BLaER1 (cell line): ENCODE results near the gene GRK5.

ENCODE experiments used
- H3K27ac ChIP-seq: shearing (Covaris generic); formaldehyde crosslinking; 2 replicates; pipeline ENCODE4 v1.8.1; 2022
- H3K27me3 ChIP-seq: shearing (Covaris generic); formaldehyde crosslinking; 2 replicates; pipeline ENCODE4 v1.8.1; 2022
- H3K36me3 ChIP-seq: shearing (Covaris generic); formaldehyde crosslinking; 2 replicates; pipeline ENCODE4 v1.8.1; 2022
- H3K4me1 ChIP-seq: shearing (Covaris generic); formaldehyde crosslinking; 2 replicates; pipeline ENCODE4 v1.8.1; 2022
- H3K4me2 ChIP-seq: shearing (Covaris generic); formaldehyde crosslinking; 2 replicates; pipeline ENCODE4 v1.8.1; 2022
- H3K4me3 ChIP-seq: shearing (Covaris generic); formaldehyde crosslinking; 2 replicates; pipeline ENCODE4 v1.8.1; 2022
- H3K9ac ChIP-seq: shearing (Covaris generic); formaldehyde crosslinking; 2 replicates; pipeline ENCODE4 v1.8.1; 2022
- H3K9me3 ChIP-seq: shearing (Covaris generic); formaldehyde crosslinking; 2 replicates; pipeline ENCODE4 v1.8.1; 2022
- H4K20me1 ChIP-seq: shearing (Covaris generic); formaldehyde crosslinking; 2 replicates; pipeline ENCODE4 v1.8.1; 2022
- Cebpa-rat ChIP-seq: shearing (Covaris generic); IDR thresholded peaks from 2 replicates; pipeline ENCODE4 v1.8.1; 2022

GRK5 gene

GRCh38 chr10:119349937-119350501 is 142.6 kb downstream of the GRK5 start:
- H4K20me1 ChIP-seq, result no peaks in the 10 kb centered on the region
- no peak overlapping the region for H3K4me3 ChIP-seq
- no peak for TF ChIP-seq Cebpa-rat
- 0 out of 2 replicates have a peak overlapping the region, but pooled peaks have one; percentile 35 for H3K4me2 ChIP-seq
- no peaks in the 10 kb centered on the region for H3K27me3 ChIP-seq
- peaks cover 26% of the 10 kb centered on the region for H3K9me3 ChIP-seq
- H3K36me3 ChIP-seq, result no peaks in the 10 kb centered on the region
- no peak overlapping the region for H3K27ac ChIP-seq
- no peak overlapping the region for H3K9ac ChIP-seq
- peaks cover 50% of the 10 kb centered on the region for H3K4me1 ChIP-seq

GRCh38 chr10:119350502-119351097 is 143.2 kb downstream of the GRK5 start:
- H3K27me3 ChIP-seq, result no peaks in the 10 kb centered on the region
- no peak overlapping the region for H3K27ac ChIP-seq
- H3K9ac ChIP-seq, result no peak overlapping the region
- no peak overlapping the region for H3K4me3 ChIP-seq
- H3K36me3 ChIP-seq, result no peaks in the 10 kb centered on the region
- no peak overlapping the region for H3K4me2 ChIP-seq
- H3K9me3 ChIP-seq, result peaks cover 32% of the 10 kb centered on the region
- no peak for TF ChIP-seq Cebpa-rat
- H4K20me1 ChIP-seq, result no peaks in the 10 kb centered on the region
- H3K4me1 ChIP-seq, result peaks cover 44% of the 10 kb centered on the region

- TF ChIP-seq Cebpa-rat, result no peak
- Histone ChIP-seq H3K9ac (no peak overlapping the region), H3K27ac (no peak overlapping the region), H3K4me1 (peaks cover 38% of the 10 kb centered on the region), H3K4me3 (no peak overlapping the region), H3K4me2 (no peak overlapping the region), H3K9me3 (peaks cover 38% of the 10 kb centered on the region), H3K27me3 (no peaks in the 10 kb centered on the region), H3K36me3 (no peaks in the 10 kb centered on the region), H4K20me1 (no peaks in the 10 kb centered on the region)
Measured at GRCh38 chr10:119351189-119351588, 143.8 kb downstream of the GRK5 start.

DNA sequence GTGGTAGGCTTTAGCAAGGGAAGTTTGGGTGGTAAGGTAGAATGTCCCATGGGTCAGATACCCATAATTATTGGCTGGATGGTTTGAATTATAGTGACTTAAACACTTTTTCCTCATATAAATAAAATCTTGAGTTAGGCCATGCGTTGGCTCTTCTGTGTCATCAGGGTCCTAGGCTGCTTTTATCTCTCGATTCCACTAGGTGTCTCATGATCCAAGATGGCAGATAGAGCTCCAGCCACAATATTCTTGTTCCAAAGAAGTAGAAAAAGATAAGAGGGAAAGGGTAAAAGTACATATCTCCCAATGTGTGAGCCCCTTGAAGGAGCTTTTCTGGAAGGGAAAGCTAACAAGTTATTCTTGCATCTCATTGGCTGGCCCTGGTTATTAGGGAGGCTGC is 144.7 kb downstream of the GRK5 start:
- peaks cover 46% of the 10 kb centered on the region for H3K9me3 ChIP-seq

GRCh38 chr10:119352807-119353206 is 145.4 kb downstream of the GRK5 start:
- H3K27ac ChIP-seq, result no peak overlapping the region

More for the DNA sequence above, 144.7 kb downstream of the GRK5 start:
- no peaks in the 10 kb centered on the region for H3K36me3 ChIP-seq
- H3K4me2 ChIP-seq, result no peak overlapping the region
- H3K4me3 ChIP-seq, result no peak overlapping the region
- H3K27ac ChIP-seq, result no peak overlapping the region
- H3K27me3 ChIP-seq, result no peaks in the 10 kb centered on the region
- no peak for TF ChIP-seq Cebpa-rat
- peaks cover 30% of the 10 kb centered on the region for H3K4me1 ChIP-seq
- no peaks in the 10 kb centered on the region for H4K20me1 ChIP-seq
- no peak overlapping the region for H3K9ac ChIP-seq

GRCh38 chr10:119353421-119353820 is 146.1 kb downstream of the GRK5 start:
- Histone ChIP-seq H3K9me3 (peaks cover 52% of the 10 kb centered on the region), H3K36me3 (no peaks in the 10 kb centered on the region), H4K20me1 (no peaks in the 10 kb centered on the region), H3K27ac (no peak overlapping the region), H3K27me3 (no peaks in the 10 kb centered on the region), H3K4me3 (no peak overlapping the region), H3K9ac (no peak overlapping the region), H3K4me1 (peaks cover 16% of the 10 kb centered on the region), H3K4me2 (no peak overlapping the region)
- no peak for TF ChIP-seq Cebpa-rat

More at GRCh38 chr10:119352807-119353206, 145.4 kb downstream of the GRK5 start:
- Histone ChIP-seq H3K36me3 (no peaks in the 10 kb centered on the region), H3K9ac (no peak overlapping the region), H4K20me1 (no peaks in the 10 kb centered on the region), H3K4me2 (no peak overlapping the region), H3K4me3 (no peak overlapping the region), H3K9me3 (peaks cover 52% of the 10 kb centered on the region), H3K27me3 (no peaks in the 10 kb centered on the region), H3K4me1 (peaks cover 22% of the 10 kb centered on the region)
- TF ChIP-seq Cebpa-rat, result no peak

- Histone ChIP-seq H3K4me2 (no peak overlapping the region), H3K9ac (no peak overlapping the region), H3K36me3 (no peaks in the 10 kb centered on the region), H3K4me3 (no peak overlapping the region), H3K27ac (no peak overlapping the region), H3K4me1 (peaks cover 6% of the 10 kb centered on the region), H4K20me1 (no peaks in the 10 kb centered on the region), H3K27me3 (no peaks in the 10 kb centered on the region), H3K9me3 (peaks cover 53% of the 10 kb centered on the region)
- no peak for TF ChIP-seq Cebpa-rat
Measured at GRCh38 chr10:119355930-119356329, 148.6 kb downstream of the GRK5 start.

DNA sequence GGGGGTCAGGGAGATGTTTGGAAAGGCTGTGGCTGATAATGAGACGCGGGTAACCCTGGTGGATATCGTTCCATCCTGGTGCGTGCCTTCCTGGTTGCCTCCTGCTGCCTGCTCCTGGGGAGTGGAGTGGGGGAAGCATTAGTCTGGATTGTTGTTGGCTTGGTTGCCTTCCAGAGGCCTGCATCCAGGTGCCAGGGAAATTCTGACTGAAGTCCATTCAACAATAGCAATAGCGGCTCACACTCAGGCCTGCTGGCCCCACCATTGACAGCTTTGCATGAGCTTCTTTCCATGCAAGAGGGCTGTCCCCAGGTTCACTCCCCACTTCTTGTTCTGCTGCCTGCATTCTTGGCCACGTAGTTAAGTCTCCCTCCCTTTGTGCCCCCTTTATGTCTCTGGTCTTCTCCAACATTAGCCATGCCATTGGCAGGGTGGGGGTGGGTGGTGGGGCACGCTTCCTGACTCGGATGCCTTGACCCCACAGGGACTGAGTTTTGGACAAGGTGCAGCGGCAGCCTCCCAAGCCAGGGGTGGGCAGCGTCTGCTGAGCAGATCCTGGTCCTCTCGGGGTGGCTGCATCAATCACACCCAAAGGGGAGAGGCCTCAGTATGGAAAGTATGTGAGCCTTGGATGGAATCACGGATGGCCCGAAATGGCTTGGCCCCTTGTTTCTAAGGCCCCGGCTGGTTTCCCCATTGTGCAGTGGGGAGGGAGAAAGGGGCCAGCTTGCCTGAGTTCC is 150.2 kb downstream of the GRK5 start:
- Histone ChIP-seq H3K9ac (no peak overlapping the region), H3K27ac (no peak overlapping the region), H3K4me1 (peaks cover 19% of the 10 kb centered on the region), H3K36me3 (no peaks in the 10 kb centered on the region), H3K4me3 (no peak overlapping the region), H3K9me3 (peaks cover 36% of the 10 kb centered on the region), H4K20me1 (no peaks in the 10 kb centered on the region), H3K27me3 (no peaks in the 10 kb centered on the region), H3K4me2 (no peak overlapping the region)
- TF ChIP-seq Cebpa-rat, result no peak

DNA sequence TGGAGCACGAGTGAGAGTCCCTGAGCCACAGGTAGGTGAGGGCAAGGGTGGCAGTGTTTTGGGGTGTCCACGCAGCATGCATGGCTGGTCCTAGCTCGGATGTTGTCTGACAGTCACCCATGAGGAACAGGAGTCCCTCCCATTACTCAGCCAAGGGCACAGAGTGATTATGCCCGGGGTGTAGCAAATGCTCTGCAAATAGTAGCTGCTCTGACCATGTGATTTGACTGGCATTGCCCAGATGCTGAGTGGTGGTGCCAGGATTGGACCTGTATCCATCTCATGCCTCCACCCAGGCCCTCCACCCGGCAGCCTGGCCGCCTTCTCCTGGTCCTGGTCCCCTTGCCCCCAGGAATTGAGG is 150.8 kb downstream of the GRK5 start:
- Histone ChIP-seq H3K9me3 (peaks cover 35% of the 10 kb centered on the region), H4K20me1 (no peaks in the 10 kb centered on the region), H3K9ac (no peak overlapping the region), H3K4me1 (peaks cover 19% of the 10 kb centered on the region), H3K27me3 (no peaks in the 10 kb centered on the region), H3K27ac (no peak overlapping the region), H3K4me3 (no peak overlapping the region), H3K4me2 (no peak overlapping the region), H3K36me3 (no peaks in the 10 kb centered on the region)
- no peak for TF ChIP-seq Cebpa-rat

DNA sequence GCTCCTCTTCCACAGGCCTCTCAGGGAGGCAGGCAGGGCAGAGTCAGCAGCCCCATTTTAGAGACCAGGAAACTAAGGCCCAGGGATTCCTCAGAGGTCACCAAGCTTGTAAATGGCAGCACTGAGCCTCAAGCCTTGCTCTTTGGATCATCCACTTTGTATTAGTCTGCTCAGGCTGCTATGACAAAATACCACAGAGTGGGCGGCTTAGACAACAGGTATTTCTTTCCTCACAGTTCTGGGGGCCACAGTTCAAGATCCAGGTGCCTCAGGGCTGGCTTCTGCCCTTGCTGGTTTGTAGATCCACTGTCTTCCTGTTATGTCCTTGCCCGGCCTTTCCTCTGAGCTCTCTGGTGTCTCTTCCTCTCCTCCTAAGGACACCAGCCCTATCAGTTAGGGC is 151.2 kb downstream of the GRK5 start:
- no peak for TF ChIP-seq Cebpa-rat
- no peaks in the 10 kb centered on the region for H4K20me1 ChIP-seq

More for the DNA sequence above, 151.2 kb downstream of the GRK5 start:
- H3K27ac ChIP-seq, result no peak overlapping the region
- no peak overlapping the region for H3K4me2 ChIP-seq
- H3K4me3 ChIP-seq, result no peak overlapping the region
- peaks cover 19% of the 10 kb centered on the region for H3K4me1 ChIP-seq
- H3K9me3 ChIP-seq, result peaks cover 35% of the 10 kb centered on the region
- no peaks in the 10 kb centered on the region for H3K27me3 ChIP-seq
- H3K9ac ChIP-seq, result no peak overlapping the region
- H3K36me3 ChIP-seq, result no peaks in the 10 kb centered on the region
